Esophagus muscularis mucosa (tissue), 4 donors: ENCODE data around the gene PLPPR1.

Experiments
- CTCF ChIP-seq, 3 experiments: fragments of 200-600 bp in 2 of 3; fragments of 450-650 bp in 1 of 3; sonication (generic) in 2 of 3; IDR thresholded peaks; one replicate each; pipeline ENCODE4 v1.5.1; 2017 to 2019; ENCODE audit warnings: antibody characterized with exemption in 3 of 3, mild to moderate bottlenecking in 2 of 3, moderate library complexity in 1 of 3
- EP300 ChIP-seq: sonication (generic); formaldehyde crosslinking; IDR thresholded peaks from one replicate; pipeline ENCODE4 v1.6.1; 2017; ENCODE audit warnings: antibody characterized with exemption
- POLR2A ChIP-seq: fragments of 450-650 bp; IDR thresholded peaks from one replicate; pipeline ENCODE4 v1.6.1; 2017; ENCODE audit warnings: antibody characterized with exemption, moderate library complexity, mild to moderate bottlenecking, low read depth

DNA sequence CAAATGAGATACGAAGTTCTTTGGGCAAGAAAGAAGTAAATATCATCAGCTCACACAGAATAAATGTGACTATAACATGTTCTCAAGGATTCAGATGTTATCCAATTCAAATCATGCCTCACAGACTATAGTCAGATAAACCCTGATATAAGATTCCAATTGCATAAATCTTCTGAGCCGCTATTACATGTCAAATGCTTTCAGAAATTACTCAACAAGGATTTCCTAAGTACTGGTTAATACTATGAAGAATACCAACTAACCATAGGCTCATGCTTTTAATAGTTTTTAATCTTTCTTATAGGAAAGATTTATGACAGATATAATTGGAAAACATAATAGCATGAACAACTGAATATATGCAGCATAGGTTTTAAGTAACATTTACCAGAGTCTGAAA lies 282.7 kb downstream of the PLPPR1 start:
- no peak for TF ChIP-seq CTCF (IDR thresholded peaks at IDR 0.05)
- TF ChIP-seq POLR2A, result no peak
- no peak for TF ChIP-seq EP300
